Measurements from ENCODE around the gene SUSD1. TPM values are rescaled to one million over a fixed set of nuclear protein-coding genes. Genes with fewer than 3 reads are reported as not detected.

The SUSD1 gene
- total and polyA plus RNA-seq, 2 donors (not counting 3 experiments of a cell fraction or from before 2014, with no cell fraction given): 33.1 to 37.8 TPM

DNA sequence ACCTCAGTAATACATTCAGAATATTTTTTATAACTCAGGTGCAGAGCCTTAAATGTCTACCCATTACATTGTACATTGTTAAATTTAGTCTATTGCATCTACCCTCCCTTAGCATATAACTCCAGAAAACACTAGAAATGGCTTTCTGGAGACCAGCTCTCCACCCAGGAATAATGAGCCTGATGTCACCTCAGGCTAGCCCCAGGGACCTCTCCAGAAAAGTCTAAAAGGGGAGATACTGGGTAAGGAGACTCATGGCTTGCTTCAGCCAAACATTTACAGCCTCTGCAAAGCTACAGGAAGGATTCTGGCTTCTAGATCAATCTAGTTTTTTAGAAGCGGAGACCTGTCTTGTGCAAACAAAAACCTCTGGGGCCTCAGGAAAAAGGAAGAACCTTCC, 13.8 kb upstream of the SUSD1 start:
- Histone ChIP-seq H3K9me1 (replicated peaks; ENCODE audit: control insufficient read depth, extremely low read depth, insufficient read depth, low read length) (no peaks in the 10 kb centered on the region), H3K9ac (replicated peaks; ENCODE audit: extremely low read depth, insufficient read depth, low read length) (no peak overlapping the region), H3K4me2 (ENCODE audit: insufficient read depth, low read length) (no peak overlapping the region), H3K79me2 (ENCODE audit: control insufficient read depth, insufficient read depth, low read length) (no peaks in the 10 kb centered on the region), H3K27me3 (ENCODE audit: control insufficient read depth in 2 of 2, insufficient read depth in 2 of 2, low read length in 2 of 2) (no peaks in the 10 kb centered on the region), H3K4me3 (replicated peaks in 1 of 3; ENCODE audit: insufficient read depth in 1 of 3, low read depth in 1 of 3, low read length in 3 of 3) (no peak overlapping the region), H3K9me3 (replicated peaks; ENCODE audit: control insufficient read depth, insufficient read depth, low read length) (no peaks in the 10 kb centered on the region), H4K20me1 (replicated peaks; ENCODE audit: control insufficient read depth, extremely low read depth, insufficient read depth, low read length) (no peaks in the 10 kb centered on the region), H3K4me1 (ENCODE audit: control insufficient read depth, extremely low read depth, insufficient read depth, low read length) (no peaks in the 10 kb centered on the region), H3K36me3 (ENCODE audit: control insufficient read depth in 2 of 2, extremely low read depth in 1 of 2, insufficient read depth in 2 of 2, low read length in 2 of 2) (no peaks in the 10 kb centered on the region), H3K27ac (ENCODE audit: insufficient read depth, low read depth, low read length) (no peak overlapping the region), H2AFZ (ENCODE audit: low read depth, low read length) (no peak overlapping the region)
- ChIA-PET POLR2A (interaction anchor here (0.5 kb wide), 1 partner anchor 27 kb away, joined by 3 read pairs; no protein-coding TSS in a partner anchor), CTCF (interaction anchor here (1.2 kb wide), 1 partner anchor 190 kb away, joined by 4 read pairs; no protein-coding TSS in a partner anchor)
- TF ChIP-seq MYC (IDR thresholded peaks at IDR 0.05; ENCODE audit: low read depth, low read length) (no peak), POLR2AphosphoS5 (IDR thresholded peaks at IDR 0.05; ENCODE audit: insufficient read depth, low read depth, low read length) (no peak), JUN (IDR thresholded peaks at IDR 0.05; ENCODE audit: borderline replicate concordance, insufficient read depth, insufficient read length, low read depth) (no peak), MAX (IDR thresholded peaks at IDR 0.05; ENCODE audit: insufficient read depth, insufficient read length) (no peak), EZH2 (IDR thresholded peaks at IDR 0.05; ENCODE audit: borderline replicate concordance, low read depth, low read length, severe bottlenecking) (no peak), FOS (IDR thresholded peaks at IDR 0.05; ENCODE audit: borderline replicate concordance, insufficient read depth, low read length) (no peak), POLR2A (IDR thresholded peaks at IDR 0.05; ENCODE audit: low read depth, low read length) (no peak), GATA2 (IDR thresholded peaks at IDR 0.05; ENCODE audit: insufficient read depth, insufficient read length, low read depth, low read length) (no peak)
- TF ChIP-seq, protein P1, sequence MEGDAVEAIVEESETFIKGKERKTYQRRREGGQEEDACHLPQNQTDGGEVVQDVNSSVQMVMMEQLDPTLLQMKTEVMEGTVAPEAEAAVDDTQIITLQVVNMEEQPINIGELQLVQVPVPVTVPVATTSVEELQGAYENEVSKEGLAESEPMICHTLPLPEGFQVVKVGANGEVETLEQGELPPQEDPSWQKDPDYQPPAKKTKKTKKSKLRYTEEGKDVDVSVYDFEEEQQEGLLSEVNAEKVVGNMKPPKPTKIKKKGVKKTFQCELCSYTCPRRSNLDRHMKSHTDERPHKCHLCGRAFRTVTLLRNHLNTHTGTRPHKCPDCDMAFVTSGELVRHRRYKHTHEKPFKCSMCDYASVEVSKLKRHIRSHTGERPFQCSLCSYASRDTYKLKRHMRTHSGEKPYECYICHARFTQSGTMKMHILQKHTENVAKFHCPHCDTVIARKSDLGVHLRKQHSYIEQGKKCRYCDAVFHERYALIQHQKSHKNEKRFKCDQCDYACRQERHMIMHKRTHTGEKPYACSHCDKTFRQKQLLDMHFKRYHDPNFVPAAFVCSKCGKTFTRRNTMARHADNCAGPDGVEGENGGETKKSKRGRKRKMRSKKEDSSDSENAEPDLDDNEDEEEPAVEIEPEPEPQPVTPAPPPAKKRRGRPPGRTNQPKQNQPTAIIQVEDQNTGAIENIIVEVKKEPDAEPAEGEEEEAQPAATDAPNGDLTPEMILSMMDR (IDR thresholded peaks at IDR 0.05; ENCODE audit: extremely low read depth in 1 of 2, insufficient read depth in 1 of 2, low read depth in 1 of 2, low read length in 2 of 2): no peak
- FAIRE-seq (no peak), DNase-seq (ENCODE audit: low read depth, low spot score) (no peak)
- BruUV-seq (replicated peaks): no TSS peak
- intact Hi-C loops (cut with micrococcal nuclease) (no loop called here), dilution Hi-C loops (cut with MboI; ENCODE audit: extremely low pct_ligation_motif_present, low sequenced_read_pairs) (no loop called here)

Measured in endothelial cell of umbilical vein (primary cell).